Measurements from ENCODE around the gene SYTL4. TPM values are rescaled to one million over a fixed set of nuclear protein-coding genes. Genes with fewer than 3 reads are reported as not detected.

Gene SYTL4
- total and polyA plus RNA-seq, 2 experiments from 2014 or later, result 0.28 TPM; not detected in 1

GRCh38 chrX:100750883-100751282 lies 19.0 kb upstream of the SYTL4 start (continued):
- TF ChIP-seq, protein P1, sequence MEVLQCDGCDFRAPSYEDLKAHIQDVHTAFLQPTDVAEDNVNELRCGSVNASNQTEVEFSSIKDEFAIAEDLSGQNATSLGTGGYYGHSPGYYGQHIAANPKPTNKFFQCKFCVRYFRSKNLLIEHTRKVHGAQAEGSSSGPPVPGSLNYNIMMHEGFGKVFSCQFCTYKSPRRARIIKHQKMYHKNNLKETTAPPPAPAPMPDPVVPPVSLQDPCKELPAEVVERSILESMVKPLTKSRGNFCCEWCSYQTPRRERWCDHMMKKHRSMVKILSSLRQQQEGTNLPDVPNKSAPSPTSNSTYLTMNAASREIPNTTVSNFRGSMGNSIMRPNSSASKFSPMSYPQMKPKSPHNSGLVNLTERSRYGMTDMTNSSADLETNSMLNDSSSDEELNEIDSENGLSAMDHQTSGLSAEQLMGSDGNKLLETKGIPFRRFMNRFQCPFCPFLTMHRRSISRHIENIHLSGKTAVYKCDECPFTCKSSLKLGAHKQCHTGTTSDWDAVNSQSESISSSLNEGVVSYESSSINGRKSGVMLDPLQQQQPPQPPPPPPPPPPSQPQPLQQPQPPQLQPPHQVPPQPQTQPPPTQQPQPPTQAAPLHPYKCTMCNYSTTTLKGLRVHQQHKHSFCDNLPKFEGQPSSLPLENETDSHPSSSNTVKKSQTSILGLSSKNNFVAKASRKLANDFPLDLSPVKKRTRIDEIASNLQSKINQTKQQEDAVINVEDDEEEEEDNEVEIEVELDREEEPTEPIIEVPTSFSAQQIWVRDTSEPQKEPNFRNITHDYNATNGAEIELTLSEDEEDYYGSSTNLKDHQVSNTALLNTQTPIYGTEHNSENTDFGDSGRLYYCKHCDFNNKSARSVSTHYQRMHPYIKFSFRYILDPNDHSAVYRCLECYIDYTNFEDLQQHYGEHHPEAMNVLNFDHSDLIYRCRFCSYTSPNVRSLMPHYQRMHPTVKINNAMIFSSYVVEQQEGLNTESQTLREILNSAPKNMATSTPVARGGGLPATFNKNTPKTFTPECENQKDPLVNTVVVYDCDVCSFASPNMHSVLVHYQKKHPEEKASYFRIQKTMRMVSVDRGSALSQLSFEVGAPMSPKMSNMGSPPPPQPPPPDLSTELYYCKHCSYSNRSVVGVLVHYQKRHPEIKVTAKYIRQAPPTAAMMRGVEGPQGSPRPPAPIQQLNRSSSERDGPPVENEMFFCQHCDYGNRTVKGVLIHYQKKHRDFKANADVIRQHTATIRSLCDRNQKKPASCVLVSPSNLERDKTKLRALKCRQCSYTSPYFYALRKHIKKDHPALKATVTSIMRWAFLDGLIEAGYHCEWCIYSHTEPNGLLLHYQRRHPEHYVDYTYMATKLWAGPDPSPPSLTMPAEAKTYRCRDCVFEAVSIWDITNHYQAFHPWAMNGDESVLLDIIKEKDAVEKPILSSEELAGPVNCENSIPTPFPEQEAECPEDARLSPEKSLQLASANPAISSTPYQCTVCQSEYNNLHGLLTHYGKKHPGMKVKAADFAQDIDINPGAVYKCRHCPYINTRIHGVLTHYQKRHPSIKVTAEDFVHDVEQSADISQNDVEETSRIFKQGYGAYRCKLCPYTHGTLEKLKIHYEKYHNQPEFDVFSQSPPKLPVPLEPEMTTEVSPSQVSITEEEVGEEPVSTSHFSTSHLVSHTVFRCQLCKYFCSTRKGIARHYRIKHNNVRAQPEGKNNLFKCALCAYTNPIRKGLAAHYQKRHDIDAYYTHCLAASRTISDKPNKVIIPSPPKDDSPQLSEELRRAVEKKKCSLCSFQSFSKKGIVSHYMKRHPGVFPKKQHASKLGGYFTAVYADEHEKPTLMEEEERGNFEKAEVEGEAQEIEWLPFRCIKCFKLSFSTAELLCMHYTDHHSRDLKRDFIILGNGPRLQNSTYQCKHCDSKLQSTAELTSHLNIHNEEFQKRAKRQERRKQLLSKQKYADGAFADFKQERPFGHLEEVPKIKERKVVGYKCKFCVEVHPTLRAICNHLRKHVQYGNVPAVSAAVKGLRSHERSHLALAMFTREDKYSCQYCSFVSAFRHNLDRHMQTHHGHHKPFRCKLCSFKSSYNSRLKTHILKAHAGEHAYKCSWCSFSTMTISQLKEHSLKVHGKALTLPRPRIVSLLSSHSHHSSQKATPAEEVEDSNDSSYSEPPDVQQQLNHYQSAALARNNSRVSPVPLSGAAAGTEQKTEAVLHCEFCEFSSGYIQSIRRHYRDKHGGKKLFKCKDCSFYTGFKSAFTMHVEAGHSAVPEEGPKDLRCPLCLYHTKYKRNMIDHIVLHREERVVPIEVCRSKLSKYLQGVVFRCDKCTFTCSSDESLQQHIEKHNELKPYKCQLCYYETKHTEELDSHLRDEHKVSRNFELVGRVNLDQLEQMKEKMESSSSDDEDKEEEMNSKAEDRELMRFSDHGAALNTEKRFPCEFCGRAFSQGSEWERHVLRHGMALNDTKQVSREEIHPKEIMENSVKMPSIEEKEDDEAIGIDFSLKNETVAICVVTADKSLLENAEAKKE (CRISPR knock-in tag; IDR thresholded peaks at IDR 0.05), result no peak
- TF ChIP-seq POLR2AphosphoS5 (IDR thresholded peaks at IDR 0.05; ENCODE audit: low read depth) (no peak), ZNF331 (CRISPR knock-in tag; IDR thresholded peaks at IDR 0.05; ENCODE audit: low read depth) (no peak), NANOG (IDR thresholded peaks at IDR 0.05; ENCODE audit: borderline replicate concordance) (no peak), EZH2phosphoT487 (IDR thresholded peaks at IDR 0.05; ENCODE audit: unreplicated experiment) (no peak), JUNB (IDR thresholded peaks at IDR 0.05; ENCODE audit: unreplicated experiment) (no peak), STAT1 (IDR thresholded peaks at IDR 0.05; ENCODE audit: unreplicated experiment) (no peak)

DNA sequence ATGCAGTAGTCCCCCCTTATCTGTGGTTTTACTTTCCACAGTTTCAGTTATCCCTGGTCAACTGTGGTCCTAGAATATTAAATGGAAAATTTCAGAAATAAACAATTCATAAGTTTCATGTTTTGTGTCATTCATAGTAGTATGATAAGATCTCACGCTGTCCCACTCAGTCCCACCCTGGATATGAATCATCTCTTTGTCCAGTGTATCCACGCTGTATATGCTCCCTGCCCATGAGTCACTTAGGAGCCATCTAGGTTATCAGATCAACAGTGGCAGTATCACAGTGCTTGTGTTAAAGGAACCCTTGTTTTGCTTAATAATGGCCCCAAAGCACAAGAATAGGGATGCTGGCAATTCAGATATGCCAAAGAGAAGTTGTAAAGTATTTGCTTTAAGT lies 16.2 kb upstream of the SYTL4 start:
- H3K4me1 Mint-ChIP-seq, result peaks cover 4% of the 10 kb centered on the region; the same call in 2 of the 3 replicates
- H2AFZ ChIP-seq, result no peak overlapping the region
- H3K4me3 ChIP-seq, result no peak overlapping the region
- no peak overlapping the region for H3K27ac Mint-ChIP-seq
- no peak for ATAC-seq
- no peaks in the 10 kb centered on the region for H3K9me2 ChIP-seq (ENCODE audit: insufficient read depth)
- no peak overlapping the region for H3K27ac ChIP-seq (ENCODE audit: low read depth)
- no peak overlapping the region for H3K4me2 ChIP-seq
- peaks cover 3% of the 10 kb centered on the region for H3K27me3 Mint-ChIP-seq (ENCODE audit: insufficient read depth, low read depth, poor library complexity)
- no peaks in the 10 kb centered on the region for H3K36me3 ChIP-seq (ENCODE audit: insufficient read depth)
- H3K4me3 Mint-ChIP-seq, result no peak overlapping the region
- DNase-seq (ENCODE audit: low spot score), result no peak
- H3K36me3 Mint-ChIP-seq (ENCODE audit: low read depth), result no peaks in the 10 kb centered on the region
- no peaks in the 10 kb centered on the region for H4K20me1 ChIP-seq (replicated peaks; ENCODE audit: insufficient read depth)
- H3K27me3 ChIP-seq (ENCODE audit: insufficient read depth), result no peaks in the 10 kb centered on the region
- H3F3A ChIP-seq (replicated peaks; ENCODE audit: low read depth), result no peaks in the 10 kb centered on the region
- 0 out of 2 replicates have a peak, but pooled peaks cover 4% of the 10 kb centered on the region for H3K4me1 ChIP-seq (ENCODE audit: insufficient read depth)
- no peaks in the 10 kb centered on the region for H3K79me2 ChIP-seq (replicated peaks; ENCODE audit: insufficient read depth)
- H3K9me3 Mint-ChIP-seq, result no peaks in the 10 kb centered on the region
- TF ChIP-seq CTCF (conservative IDR thresholded peaks at IDR 0.05; ENCODE audit: low read depth in 2 of 2), result no peak
- no peak for TF ChIP-seq STAT1 (IDR thresholded peaks at IDR 0.05; ENCODE audit: unreplicated experiment)
- TF ChIP-seq, protein P1 (CRISPR knock-in tag; IDR thresholded peaks at IDR 0.05), result no peak
- no peak for TF ChIP-seq JUNB (IDR thresholded peaks at IDR 0.05; ENCODE audit: unreplicated experiment)
